NOMO-1 (cell line): Measurements from ENCODE around the gene PRR36.

ENCODE experiments used
- DNase-seq, 2 experiments: peaks; one replicate each; lab custom pipeline; 2025; ENCODE audit not compliant: unreplicated experiment in 2 of 2; lab: John Stamatoyannopoulos, UW

PRR36 gene

GRCh38 chr19:7873304-7874075 lies 700 bp downstream of the PRR36 start:
- DNase-seq = no peak

GRCh38 chr19:7872306-7873204 lies 1.6 kb downstream of the PRR36 start:
- DNase-seq = no peak

GRCh38 chr19:7871437-7872305 lies 2.5 kb downstream of the PRR36 start:
- DNase-seq = peak; percentile 88 to 89

GRCh38 chr19:7870571-7871436 lies 3.4 kb downstream of the PRR36 start:
- DNase-seq = peak; percentile 59 to 78

GRCh38 chr19:7869910-7870511 lies 4.2 kb downstream of the PRR36 start:
- DNase-seq = peak; percentile 61 to 72

GRCh38 chr19:7869453-7869909 lies 4.7 kb downstream of the PRR36 start:
- DNase-seq = peak; percentile 62 to 64

GRCh38 chr19:7868671-7869452 lies 5.3 kb downstream of the PRR36 start:
- peak; percentile 81 to 85 for DNase-seq

GRCh38 chr19:7868326-7868670 lies 5.9 kb downstream of the PRR36 start:
- peak in 1 of 2 experiments; percentile 44 for DNase-seq

GRCh38 chr19:7867092-7867844 lies 6.9 kb downstream of the PRR36 start:
- no peak for DNase-seq

GRCh38 chr19:7866399-7867091 lies 7.6 kb downstream of the PRR36 start:
- DNase-seq = no peak

- no peak for DNase-seq
Observed at GRCh38 chr19:7865262-7865911, 8.8 kb downstream of the PRR36 start.

- DNase-seq = no peak
Observed at GRCh38 chr19:7864690-7865074, 9.5 kb downstream of the PRR36 start.

- no peak for DNase-seq
Observed at GRCh38 chr19:7863971-7864689, 10.1 kb downstream of the PRR36 start.

GRCh38 chr19:7863157-7863970 lies 10.8 kb downstream of the PRR36 start:
- DNase-seq = no peak

- DNase-seq = no peak
Observed at GRCh38 chr19:7862413-7862951, 11.7 kb downstream of the PRR36 start.
